GM12874 (cell line): ENCODE results near the gene MOB3A.
A peak's percentile ranks its signal among the peaks of the same experiment; 100 is the strongest.

ENCODE experiments used
- TF ChIP-seq, protein P1 (sequence below): IDR thresholded peaks from 2 replicates; pipeline ENCODE4 v1.5.1; 2011; ENCODE audit warnings: low read depth, mild to moderate bottlenecking, control low read depth, low read length, moderate library complexity; ENCODE audit not compliant: insufficient read depth

Gene MOB3A

DNA sequence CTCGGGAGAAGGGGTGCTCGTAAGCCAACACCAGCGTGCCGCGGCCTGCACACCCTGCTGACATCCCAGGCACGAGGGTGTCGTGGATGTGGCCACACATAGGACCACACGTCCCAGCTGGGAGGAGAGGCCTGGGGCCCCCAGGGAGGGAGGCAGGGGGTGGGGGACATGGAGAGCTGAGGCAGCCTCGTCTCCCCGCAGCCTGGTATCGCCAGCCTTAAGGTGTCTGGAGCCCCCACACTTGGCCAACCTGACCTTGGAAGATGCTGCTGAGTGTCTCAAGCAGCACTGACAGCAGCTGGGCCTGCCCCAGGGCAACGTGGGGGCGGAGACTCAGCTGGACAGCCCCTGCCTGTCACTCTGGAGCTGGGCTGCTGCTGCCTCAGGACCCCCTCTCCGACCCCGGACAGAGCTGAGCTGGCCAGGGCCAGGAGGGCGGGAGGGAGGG lies 3.0 kb upstream of the MOB3A start:
- TF ChIP-seq, protein P1, sequence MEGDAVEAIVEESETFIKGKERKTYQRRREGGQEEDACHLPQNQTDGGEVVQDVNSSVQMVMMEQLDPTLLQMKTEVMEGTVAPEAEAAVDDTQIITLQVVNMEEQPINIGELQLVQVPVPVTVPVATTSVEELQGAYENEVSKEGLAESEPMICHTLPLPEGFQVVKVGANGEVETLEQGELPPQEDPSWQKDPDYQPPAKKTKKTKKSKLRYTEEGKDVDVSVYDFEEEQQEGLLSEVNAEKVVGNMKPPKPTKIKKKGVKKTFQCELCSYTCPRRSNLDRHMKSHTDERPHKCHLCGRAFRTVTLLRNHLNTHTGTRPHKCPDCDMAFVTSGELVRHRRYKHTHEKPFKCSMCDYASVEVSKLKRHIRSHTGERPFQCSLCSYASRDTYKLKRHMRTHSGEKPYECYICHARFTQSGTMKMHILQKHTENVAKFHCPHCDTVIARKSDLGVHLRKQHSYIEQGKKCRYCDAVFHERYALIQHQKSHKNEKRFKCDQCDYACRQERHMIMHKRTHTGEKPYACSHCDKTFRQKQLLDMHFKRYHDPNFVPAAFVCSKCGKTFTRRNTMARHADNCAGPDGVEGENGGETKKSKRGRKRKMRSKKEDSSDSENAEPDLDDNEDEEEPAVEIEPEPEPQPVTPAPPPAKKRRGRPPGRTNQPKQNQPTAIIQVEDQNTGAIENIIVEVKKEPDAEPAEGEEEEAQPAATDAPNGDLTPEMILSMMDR = no peak

DNA sequence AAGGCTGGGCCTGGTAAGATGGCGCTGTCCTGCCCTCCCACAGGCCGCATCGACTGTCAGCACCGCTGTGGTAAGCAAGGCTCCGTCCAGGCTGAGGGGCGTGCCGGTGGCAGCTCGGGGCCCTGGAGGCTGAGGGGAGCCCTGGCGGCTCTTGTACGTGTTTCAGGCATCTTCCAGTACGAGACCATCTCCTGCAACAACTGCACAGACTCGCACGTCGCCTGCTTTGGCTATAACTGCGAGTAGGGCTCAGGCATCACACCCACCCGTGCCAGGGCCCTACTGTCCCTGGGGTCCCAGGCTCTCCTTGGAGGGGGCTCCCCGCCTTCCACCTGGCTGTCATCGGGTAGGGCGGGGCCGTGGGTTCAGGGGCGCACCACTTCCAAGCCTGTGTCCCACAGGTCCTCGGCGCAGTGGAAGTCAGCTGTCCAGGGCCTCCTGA lies 1.8 kb upstream of the MOB3A start:
- TF ChIP-seq, protein P1 = no peak

- TF ChIP-seq, protein P1 = no peak
Observed at GRCh38 chr19:2097203-2097885, 1.2 kb upstream of the MOB3A start.

DNA sequence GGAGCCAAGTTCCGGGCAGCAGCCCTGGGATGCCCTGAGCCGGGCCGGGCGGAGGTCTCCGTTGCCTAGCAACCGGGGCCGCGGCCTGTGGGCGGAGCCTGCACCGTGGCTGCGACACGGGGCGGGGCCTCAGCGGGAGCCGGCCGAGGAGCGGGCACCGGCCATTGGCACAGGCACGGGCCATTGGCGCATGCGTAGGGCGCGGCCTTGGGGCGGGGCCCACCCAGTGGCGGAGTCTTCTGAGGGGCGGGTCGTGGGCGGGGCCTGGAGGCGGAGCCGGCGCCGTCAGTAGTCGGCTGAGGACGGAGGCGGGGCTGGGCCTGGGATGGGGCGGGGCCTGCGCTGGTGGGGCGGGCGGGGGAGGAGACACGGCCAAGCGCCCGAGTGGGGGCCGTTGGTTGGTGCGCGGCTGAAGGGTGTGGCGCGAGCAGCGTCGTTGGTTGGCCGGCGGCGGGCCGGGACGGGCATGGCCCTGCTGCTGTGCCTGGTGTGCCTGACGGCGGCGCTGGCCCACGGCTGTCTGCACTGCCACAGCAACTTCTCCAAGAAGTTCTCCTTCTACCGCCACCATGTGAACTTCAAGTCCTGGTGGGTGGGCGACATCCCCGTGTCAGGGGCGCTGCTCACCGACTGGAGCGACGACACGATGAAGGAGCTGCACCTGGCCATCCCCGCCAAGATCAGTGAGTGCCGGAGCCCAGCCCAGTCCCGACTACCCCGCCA lies 515 bp upstream of the MOB3A start, which contains the start of gene IZUMO4:
IZUMO4 (plus strand) TSS at position 436 of the 723 bp plus-strand sequence; CDS start at position 467, 31 bp downstream.
- TF ChIP-seq, protein P1 = peak; percentile 61

GRCh38 chr19:2089727-2090053 lies 6.4 kb downstream of the MOB3A start:
- TF ChIP-seq, protein P1 = no peak

DNA sequence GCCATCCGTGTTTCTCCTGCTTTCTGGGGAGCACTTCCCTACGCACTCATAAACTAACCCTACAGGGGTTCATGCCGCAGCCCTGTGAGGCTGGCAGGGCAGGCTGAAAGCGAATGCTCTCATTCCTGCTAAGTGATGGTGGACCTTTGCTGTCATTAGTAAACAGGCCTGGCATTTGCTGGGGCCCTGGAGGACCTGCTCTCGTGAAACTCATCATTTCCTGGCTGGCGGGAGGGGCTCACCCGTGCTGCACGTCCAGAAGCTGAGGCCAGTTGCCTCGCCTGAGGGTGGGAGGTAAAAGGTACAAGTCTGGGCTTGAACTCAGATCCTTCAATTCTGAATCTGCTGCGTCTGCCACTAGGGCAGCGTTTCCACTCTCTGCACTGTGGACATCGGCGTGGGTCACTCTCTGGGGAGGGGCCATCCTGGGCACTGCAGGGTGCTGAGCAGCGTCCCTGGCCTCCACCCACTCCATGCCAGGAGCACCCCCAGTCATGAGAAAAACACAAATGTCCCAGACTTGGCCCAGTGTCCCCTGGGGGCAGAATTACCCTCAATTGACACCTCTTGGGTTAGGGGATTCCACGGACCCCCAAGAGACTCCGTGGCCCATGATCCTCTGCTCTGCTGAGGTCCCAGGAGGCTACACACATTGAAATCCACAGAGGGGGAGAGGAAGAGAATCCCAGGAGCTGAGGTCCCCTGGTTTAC lies 7.0 kb downstream of the MOB3A start:
- TF ChIP-seq, protein P1 = 0 out of 2 replicates have a peak, but pooled peaks have one; percentile 1

DNA sequence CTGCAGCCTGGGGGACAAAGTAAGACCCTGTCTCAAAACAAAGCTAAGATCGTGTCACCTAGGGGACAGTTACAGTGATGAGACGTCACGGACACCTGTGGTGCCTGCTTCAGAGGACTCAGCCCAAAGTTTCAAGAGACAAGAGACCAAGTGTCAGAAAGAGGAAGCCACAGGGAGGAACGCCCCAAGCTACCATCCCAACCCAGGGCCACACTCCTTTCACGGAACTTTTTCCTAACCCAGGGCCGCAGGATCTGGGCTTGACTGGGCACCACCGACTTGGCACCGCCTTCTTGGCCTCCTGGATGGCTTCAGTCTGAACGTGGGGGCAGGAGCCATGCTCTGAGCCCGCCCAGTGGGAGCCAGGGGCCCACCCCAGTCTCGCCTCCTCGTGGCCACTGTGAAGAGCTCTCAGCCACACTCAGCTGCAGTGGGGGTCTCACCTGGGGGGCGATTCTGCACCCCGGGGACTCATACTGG lies 8.5 kb downstream of the MOB3A start:
- TF ChIP-seq, protein P1 = peak; percentile 48
